Heart left ventricle (tissue), 16 donors: ENCODE results near the gene CASZ1. TPM values are rescaled to one million over a fixed set of nuclear protein-coding genes. Genes with fewer than 3 reads are reported as not detected.

Experiments used
- ATAC-seq, 4 donors: fragments of 200-7000 bp; cut with Tn5 transposase; one replicate each; pipeline ENCODE4 v1.9.1; 2020 to 2022; ENCODE audit warnings: moderate library complexity in 4 of 4, mild to moderate bottlenecking in 3 of 4, moderate number of reproducible peaks in 1 of 4
- DNase-seq, 5 donors: peaks; one replicate each; pipeline ENCODE4 v3.0.0-alpha.2; 2020
- H3K27ac ChIP-seq, 12 donors: fragments of 200-600 bp; sonication (generic) in 4 of 12; one replicate each; pipeline versions ENCODE4 v1.5.0 to v1.8.0; 2016 to 2022; ENCODE audit warnings: mild to moderate bottlenecking in 2 of 12
- H3K27me3 ChIP-seq, 9 donors: fragments of 200-600 bp; sonication (generic) in 2 of 9; one replicate each; pipeline versions ENCODE4 v1.5.1 to v1.8.0; 2016 to 2022; ENCODE audit warnings: mild to moderate bottlenecking in 3 of 9
- H3K36me3 ChIP-seq, 9 donors: fragments of 200-600 bp; sonication (generic) in 2 of 9; one replicate each; pipeline versions ENCODE4 v1.5.0 to v1.8.0; 2018 to 2022; ENCODE audit warnings: mild to moderate bottlenecking in 2 of 9
- H3K4me1 ChIP-seq, 12 donors: fragments of 200-600 bp; sonication (generic) in 4 of 12; one replicate each; pipeline versions ENCODE4 v1.5.0 to v1.8.0; 2016 to 2022; ENCODE audit warnings: mild to moderate bottlenecking in 3 of 12
- H3K4me3 ChIP-seq, 12 donors: fragments of 200-600 bp; sonication (generic) in 4 of 12; one replicate each; pipeline versions ENCODE4 v1.5.0 to v1.8.0; 2017 to 2022; ENCODE audit warnings: mild to moderate bottlenecking in 9 of 12, moderate library complexity in 4 of 12
- H3K9me3 ChIP-seq, 12 donors: fragments of 200-600 bp; sonication (generic) in 4 of 12; one replicate each; pipeline versions ENCODE4 v1.5.0 to v1.8.0; 2016 to 2022; ENCODE audit warnings: mild to moderate bottlenecking in 1 of 12
- POLR2A ChIP-seq, 2 donors: fragments of 450-650 bp; IDR thresholded peaks; one replicate each; pipeline ENCODE4 v1.6.1; 2017; ENCODE audit warnings: antibody characterized with exemption in 2 of 2, mild to moderate bottlenecking in 2 of 2, moderate library complexity in 2 of 2
- WGBS, 4 donors: extraction: QIAGEN DNeasy Blood & Tissue Kit in 2 of 4; methylation state at CpG; one replicate each; pipeline versions ENCODE4 v1.1.5 to v1.1.7; 2013 to 2018; 5-methylcytosine and 5-hydroxymethylcytosine counted together
- intact Hi-C, 10 donors: fragments of 100-400 bp; cut with DNase I; formaldehyde crosslinking; loops; one replicate each; pipeline versions ENCODE4 v1.11.1 to v1.14.2; 2022
- polyA plus RNA-seq, 2 donors: library from polyadenylated mRNA; stranded (reverse); fragments of 200-250 nt; gene quantifications; one replicate each; pipeline ENCODE4 v1.2.3, GENCODE V29; 2013
- total RNA-seq, 9 donors: library from RNA; depleted of rRNA in 2 of 9; stranded (reverse); fragments of >200 nt in 2 of 9; fragmentation: NEBNext Ultra II Directional in 3 of 9; extraction: Animal tissue kit (Norgen Biotek cat#: 25700) in 3 of 9; gene quantifications; one replicate each; pipeline versions ENCODE4 v1.1.0 to v1.2.4, GENCODE V29; 2016 to 2023
- TF ChIP-seq, protein P1 (sequence below), 12 donors: fragments of 200-600 bp; sonication (generic) in 4 of 12; IDR thresholded peaks; one replicate each; pipeline versions ENCODE4 v1.5.0 to v1.8.0; 2018 to 2022; ENCODE audit warnings: antibody characterized with exemption in 12 of 12, mild to moderate bottlenecking in 5 of 12
- donor health status: ischemic (EF 13 %, LVEDD 7.1; RV severe dilation, severe dysfunction).
- donor health status: healthy with polysubstance abuse.
- donor health status: DM: no; HTN: yes; CAD: no.
- donor health status: DM: no; HTN: no; CAD: no.
- donor health status: ischemic (EF 25% LVEDD 6.9; RV normal size, moderate dysfunction).
- donor health status: ischemic (EF 25% LVEDD 5.7; RV mildly dilated, moderate dysfunction).
- donor health status: healthy.
- donor health status: DM: yes; HTN: yes; CAD: no.
- donor health status: ischemic (EF 35%, LVEDD 5.7; RV mildly dilated, moderate dysfunction).
- donor health status: nonischemic (EF 11% LVEDD 7.7; RV severe dilation, severe dysfunction).
- donor health status: DM: yes; HTN: yes; CAD: no.
- donor health status: PGD.
- donor health status: ischemic (EF 29% LVEDD 5.4; RV normal size, mild dysfunction).
- donor health status: nonischemic (EF 23%, LVEDD 6.1; RV moderate dilation, normal function).

The CASZ1 gene
- total and polyA plus RNA-seq, 11 donors: 28.8 to 84.9 (median 55.0) TPM

DNA sequence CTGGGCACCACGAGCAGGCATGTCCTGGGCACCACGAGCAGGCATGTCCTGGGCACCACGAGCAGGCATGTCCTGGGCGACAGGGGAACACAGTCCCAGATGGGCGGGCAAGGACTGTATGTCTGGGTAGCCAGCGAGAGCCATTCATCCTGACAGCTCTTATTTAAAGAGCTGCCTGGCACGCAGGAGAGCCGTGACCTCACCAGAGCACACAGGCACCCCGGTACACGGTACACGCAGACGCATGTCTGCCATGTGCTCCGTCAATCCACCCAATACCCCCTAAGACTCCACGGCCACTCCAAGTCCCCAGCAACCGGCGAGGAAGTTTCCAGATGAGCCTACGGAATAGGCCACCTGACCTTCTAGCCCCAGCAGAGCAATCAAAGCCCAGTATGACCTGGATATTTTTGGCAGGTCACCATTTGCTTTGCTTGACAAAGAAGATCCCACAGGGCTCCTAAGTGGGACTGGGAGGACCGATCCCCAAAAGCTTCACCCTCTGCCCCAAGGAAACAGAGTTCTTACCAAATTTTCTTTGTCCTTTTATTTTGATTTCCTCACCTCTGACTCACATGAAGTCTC is 51.7 kb downstream of the CASZ1 start:
- no peaks in the 10 kb centered on the region for H3K9me3 ChIP-seq
- TF ChIP-seq POLR2A (IDR thresholded peaks at IDR 0.05): no peak
- TF ChIP-seq, protein P1, sequence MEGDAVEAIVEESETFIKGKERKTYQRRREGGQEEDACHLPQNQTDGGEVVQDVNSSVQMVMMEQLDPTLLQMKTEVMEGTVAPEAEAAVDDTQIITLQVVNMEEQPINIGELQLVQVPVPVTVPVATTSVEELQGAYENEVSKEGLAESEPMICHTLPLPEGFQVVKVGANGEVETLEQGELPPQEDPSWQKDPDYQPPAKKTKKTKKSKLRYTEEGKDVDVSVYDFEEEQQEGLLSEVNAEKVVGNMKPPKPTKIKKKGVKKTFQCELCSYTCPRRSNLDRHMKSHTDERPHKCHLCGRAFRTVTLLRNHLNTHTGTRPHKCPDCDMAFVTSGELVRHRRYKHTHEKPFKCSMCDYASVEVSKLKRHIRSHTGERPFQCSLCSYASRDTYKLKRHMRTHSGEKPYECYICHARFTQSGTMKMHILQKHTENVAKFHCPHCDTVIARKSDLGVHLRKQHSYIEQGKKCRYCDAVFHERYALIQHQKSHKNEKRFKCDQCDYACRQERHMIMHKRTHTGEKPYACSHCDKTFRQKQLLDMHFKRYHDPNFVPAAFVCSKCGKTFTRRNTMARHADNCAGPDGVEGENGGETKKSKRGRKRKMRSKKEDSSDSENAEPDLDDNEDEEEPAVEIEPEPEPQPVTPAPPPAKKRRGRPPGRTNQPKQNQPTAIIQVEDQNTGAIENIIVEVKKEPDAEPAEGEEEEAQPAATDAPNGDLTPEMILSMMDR (IDR thresholded peaks at IDR 0.05): no peak
- intact Hi-C loops: loop anchor here in 1 of 10 donors (5.0 kb wide), 1 partner anchor 43 kb away; no protein-coding TSS in a partner anchor
- H3K36me3 ChIP-seq: no peaks in the 10 kb centered on the region
- ATAC-seq (peak; percentile 35 to 70 (median 63)), DNase-seq (peak in 2 of 5 donors; percentile 72 to 73)
- peak overlapping the region in 11 of 12 donors; percentile 5 to 87 (median 59) for H3K27ac ChIP-seq
- WGBS, 4 donors: 46 to 63% (median 54%) methylated on average over 13 to 18 of the region's 18 CpGs
- H3K27me3 ChIP-seq: no peaks in the 10 kb centered on the region
- H3K4me3 ChIP-seq: no peak overlapping the region
- peaks cover 0 to 71% (median 20%) of the 10 kb centered on the region in 12 donors for H3K4me1 ChIP-seq

DNA sequence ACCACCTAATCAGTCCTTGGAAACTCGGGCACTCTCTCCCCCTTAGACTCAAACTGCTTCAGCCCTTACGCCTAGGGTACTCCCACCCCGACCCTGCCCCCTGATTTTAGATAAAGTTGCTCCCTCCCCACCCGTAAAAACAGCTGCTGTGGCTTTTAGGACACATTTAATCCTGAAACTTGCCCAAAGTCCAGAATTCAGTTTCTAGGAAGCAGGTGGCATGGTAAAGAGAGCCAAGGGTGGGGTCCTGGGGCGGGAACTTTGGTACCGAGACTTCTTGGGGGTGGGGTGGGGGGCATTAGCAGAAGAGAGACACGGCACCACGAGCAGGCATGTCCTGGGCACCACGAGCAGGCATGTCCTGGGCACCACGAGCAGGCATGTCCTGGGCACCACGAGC is 52.4 kb downstream of the CASZ1 start:
- Histone ChIP-seq H3K4me3 (no peak overlapping the region), H3K4me1 (peaks cover 0 to 78% (median 21%) of the 10 kb centered on the region in 12 donors), H3K36me3 (no peaks in the 10 kb centered on the region), H3K27ac (peak overlapping the region in 2 of 12 donors; percentile 47 to 87), H3K27me3 (no peaks in the 10 kb centered on the region), H3K9me3 (no peaks in the 10 kb centered on the region)
- TF ChIP-seq, protein P1 (IDR thresholded peaks at IDR 0.05): no peak
- TF ChIP-seq POLR2A (IDR thresholded peaks at IDR 0.05): no peak
- DNase-seq (no peak), ATAC-seq (no peak)
- 29 to 56% (median 41%) methylated on average over 7 to 11 of the region's 11 CpGs for WGBS, 4 donors
- intact Hi-C loops: no loop called here

DNA sequence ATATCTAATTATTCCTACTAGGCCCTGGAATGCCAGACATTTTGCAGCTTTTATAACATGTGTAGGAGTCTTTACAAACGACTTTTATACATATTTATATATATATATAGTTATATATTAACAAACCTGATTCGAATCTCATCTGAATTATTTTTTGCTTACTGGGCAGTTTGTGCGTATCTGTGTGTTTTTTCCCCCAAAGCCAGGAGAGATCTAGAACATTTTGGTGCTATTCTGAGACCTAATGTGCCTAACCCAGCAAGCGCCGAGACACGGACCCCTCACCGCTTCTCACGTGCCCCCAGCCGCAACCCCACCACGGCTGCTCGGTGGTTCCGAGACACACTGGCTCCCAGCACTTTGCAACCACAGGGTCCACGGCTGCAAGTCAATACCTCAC is 54.8 kb downstream of the CASZ1 start:
- Histone ChIP-seq H3K9me3 (no peaks in the 10 kb centered on the region), H3K27ac (peak overlapping the region in 1 of 12 donors; percentile 87), H3K4me3 (no peak overlapping the region), H3K4me1 (peaks cover 0 to 87% (median 37%) of the 10 kb centered on the region in 12 donors), H3K36me3 (no peaks in the 10 kb centered on the region), H3K27me3 (no peaks in the 10 kb centered on the region)
- WGBS, 4 donors: 83 to 88% (median 87%) methylated on average over 13 of the region's 13 CpGs
- intact Hi-C loops: no loop called here
- no peak for ATAC-seq
- TF ChIP-seq POLR2A (IDR thresholded peaks at IDR 0.05): no peak
- TF ChIP-seq, protein P1 (IDR thresholded peaks at IDR 0.05): no peak
- DNase-seq: no peak

DNA sequence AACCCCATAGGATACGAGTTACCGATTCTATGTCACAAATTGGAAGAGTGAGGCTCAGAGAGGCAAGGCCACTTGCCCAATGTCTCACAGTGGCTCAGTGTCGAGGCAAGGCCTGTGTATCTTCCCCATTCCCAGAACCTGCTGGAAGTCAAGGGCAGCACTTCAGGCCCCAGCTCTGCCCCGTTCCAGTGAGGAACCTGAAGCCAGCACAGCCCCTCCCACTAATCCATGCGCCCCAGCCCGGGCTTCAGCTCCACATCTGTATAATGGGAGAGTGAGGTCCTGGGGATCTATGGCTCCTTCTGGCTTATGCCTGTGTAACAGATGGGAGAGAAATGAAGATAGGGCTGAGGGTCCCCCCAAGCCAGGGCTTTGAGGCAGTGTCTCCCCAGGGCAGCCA is 56.3 kb downstream of the CASZ1 start:
- intact Hi-C loops: no loop called here
- H3K4me1 ChIP-seq: peaks cover 0 to 88% (median 39%) of the 10 kb centered on the region in 12 donors

More for the DNA sequence above, 56.3 kb downstream of the CASZ1 start:
- ATAC-seq (no peak), DNase-seq (no peak)
- H3K4me3 ChIP-seq: no peak overlapping the region
- TF ChIP-seq, protein P1 (IDR thresholded peaks at IDR 0.05): no peak
- TF ChIP-seq POLR2A (IDR thresholded peaks at IDR 0.05): no peak
- no peaks in the 10 kb centered on the region for H3K36me3 ChIP-seq
- 67 to 83% (median 83%) methylated on average over 3 to 6 of the region's 6 CpGs for WGBS, 4 donors
- peak overlapping the region in 1 of 12 donors; percentile 87 for H3K27ac ChIP-seq
- no peaks in the 10 kb centered on the region for H3K27me3 ChIP-seq
- no peaks in the 10 kb centered on the region for H3K9me3 ChIP-seq
